B cell (primary cell): Measurements from ENCODE around the gene PCDHA8. TPM values are rescaled to one million over a fixed set of nuclear protein-coding genes. Genes with fewer than 3 reads are reported as not detected.
"Not testable (repeated sequence)": the region's sequence is repeated elsewhere in the genome, so short reads cannot be mapped to it uniquely, and the experiment has no call there.

Source experiments
- ATAC-seq: fragments of 200-7000 bp; cut with Tn5 transposase; one replicate; pipeline ENCODE4 v1.10.0; 2021; ENCODE audit warnings: low read depth, mild to moderate bottlenecking, moderate number of reproducible peaks, moderate library complexity
- CTCF ChIA-PET: fragments of 350-600 bp; sonication (Branson Sonifier 250); formaldehyde crosslinking; loops from one replicate; lab custom pipeline; 2021; ENCODE audit warnings: antibody characterized with exemption, inconsistent platforms; lab: Charles Lee
- POLR2A ChIA-PET: fragments of 350-600 bp; sonication (Branson Sonifier 250); formaldehyde crosslinking; loops from one replicate; lab custom pipeline; 2021; ENCODE audit warnings: antibody characterized with exemption; lab: Charles Lee
- DNase-seq: peaks from one replicate; pipeline ENCODE4 v3.0.0; 2013
- H2AFZ ChIP-seq: 2 replicates; pipeline ENCODE4 v1.6.1; 2012; ENCODE audit warnings: mild to moderate bottlenecking, low read depth, low read length; ENCODE audit not compliant: insufficient read depth, poor library complexity, severe bottlenecking
- H3K27ac ChIP-seq, 2 donors: 1 replicate in 1 of 2; 2 replicates in 1 of 2; pipeline ENCODE4 v1.5.1; 2012 to 2013; ENCODE audit warnings: low read length in 2 of 2, mild to moderate bottlenecking in 2 of 2, moderate library complexity in 1 of 2
- H3K27me3 ChIP-seq, 4 experiments: fragments of 200-600 bp in 1 of 4; sonication (generic) in 1 of 4; replicated peaks in 1 of 4; 1 replicate in 2 of 4; 2 replicates in 2 of 4; pipeline versions ENCODE4 v1.6.1 to v1.7.0; 2013 to 2016; ENCODE audit warnings: low read length in 3 of 4, mild to moderate bottlenecking in 2 of 4, mixed read lengths in 1 of 4, moderate library complexity in 1 of 4; ENCODE audit not compliant: insufficient read depth in 4 of 4, control insufficient read depth in 3 of 4; ENCODE audit errors: control extremely low read depth in 1 of 4
- H3K36me3 ChIP-seq, 2 experiments: replicated peaks in 1 of 2; 1 replicate in 1 of 2; 2 replicates in 1 of 2; pipeline versions ENCODE4 v1.6.1 to v1.7.1; 2013; ENCODE audit warnings: low read length in 1 of 2; ENCODE audit not compliant: insufficient read depth in 2 of 2, control insufficient read depth in 1 of 2; ENCODE audit errors: control extremely low read depth in 1 of 2, extremely low read depth in 1 of 2
- H3K4me1 ChIP-seq, 2 donors: fragments of 200-600 bp in 1 of 2; sonication (generic) in 1 of 2; 1 replicate in 1 of 2; 2 replicates in 1 of 2; pipeline versions ENCODE4 v1.5.1 to v1.6.1; 2013 to 2017; ENCODE audit warnings: low read length in 2 of 2; ENCODE audit not compliant: control insufficient read depth in 2 of 2, insufficient read depth in 2 of 2
- H3K4me2 ChIP-seq: replicated peaks from 2 replicates; pipeline ENCODE3; 2012; ENCODE audit warnings: mild to moderate bottlenecking, low read depth, low read length; ENCODE audit not compliant: poor library complexity, severe bottlenecking
- H3K4me3 ChIP-seq, 5 experiments: fragments of 200-600 bp in 1 of 5; sonication (generic) in 1 of 5; 1 replicate in 3 of 5; 2 replicates in 2 of 5; pipeline versions ENCODE4 v1.5.1 to v1.7.0; 2011 to 2016; ENCODE audit warnings: low read length in 4 of 5, mild to moderate bottlenecking in 4 of 5, low read depth in 2 of 5, control low read depth in 1 of 5, moderate library complexity in 1 of 5; ENCODE audit not compliant: insufficient read depth in 1 of 5; ENCODE audit errors: control extremely low read depth in 1 of 5, extremely low read depth in 1 of 5
- H3K79me2 ChIP-seq: fragments of 200-600 bp; sonication (generic); one replicate; pipeline ENCODE4 v1.6.0; 2016; ENCODE audit warnings: low read length; ENCODE audit not compliant: control insufficient read depth, insufficient read depth
- H3K9ac ChIP-seq: fragments of 200-600 bp; sonication (generic); 2 replicates; pipeline ENCODE4 v1.6.1; 2017; ENCODE audit warnings: mild to moderate bottlenecking, low read length, moderate library complexity
- H3K9me3 ChIP-seq, 3 donors: one replicate each; pipeline versions ENCODE4 v1.6.1 to v1.7.1; 2013; ENCODE audit warnings: low read length in 2 of 3; ENCODE audit not compliant: control insufficient read depth in 2 of 3, insufficient read depth in 1 of 3; ENCODE audit errors: control extremely low read depth in 1 of 3
- H4K20me1 ChIP-seq: 2 replicates; pipeline ENCODE4 v1.6.0; 2012; ENCODE audit warnings: mild to moderate bottlenecking, low read length; ENCODE audit not compliant: insufficient read depth, control insufficient read depth, poor library complexity, severe bottlenecking
- H3K27ac Mint-ChIP-seq: one replicate; pipeline ENCODE4 v1.8.0; 2021; ENCODE audit warnings: mixed read lengths
- H3K27me3 Mint-ChIP-seq: one replicate; pipeline ENCODE4 v1.8.0; 2021; ENCODE audit warnings: mixed read lengths
- H3K4me1 Mint-ChIP-seq: one replicate; pipeline ENCODE4 v1.8.0; 2021; ENCODE audit warnings: mixed read lengths
- H3K4me3 Mint-ChIP-seq: one replicate; pipeline ENCODE4 v1.8.0; 2021; ENCODE audit warnings: mixed read lengths
- H3K9me3 Mint-ChIP-seq: one replicate; pipeline ENCODE4 v1.8.0; 2022; ENCODE audit warnings: mixed read lengths; ENCODE audit not compliant: insufficient read depth
- EZH2 ChIP-seq: IDR thresholded peaks from 2 replicates; pipeline ENCODE4 v1.6.1; 2012; ENCODE audit warnings: borderline replicate concordance, low read depth, mild to moderate bottlenecking, moderate library complexity, low read length; ENCODE audit not compliant: insufficient read depth, poor library complexity, severe bottlenecking
- WGBS: methylation state at CpG from one replicate; pipeline ENCODE4 v1.1.5; 2013; ENCODE audit warnings: missing lambda C conversion rate; ENCODE audit not compliant: insufficient coverage; 5-methylcytosine and 5-hydroxymethylcytosine counted together
- intact Hi-C: fragments of 100-400 bp; cut with micrococcal nuclease; formaldehyde crosslinking; loops from one replicate; pipeline ENCODE4 v1.10.0; 2022
- polyA plus RNA-seq: library from polyadenylated mRNA; depleted of rRNA; stranded (reverse); fragments of >200 nt; gene quantifications from 2 replicates; pipeline ENCODE4 v1.2.3, GENCODE V29; 2012
- total RNA-seq, 2 donors: library from RNA; stranded (reverse); fragments of 120-200 nt in 1 of 2; gene quantifications; 1 replicate in 1 of 2; 2 replicates in 1 of 2; pipeline versions ENCODE4 v1.2.3 to v1.2.4, GENCODE V29; 2013 to 2022
- TF ChIP-seq, protein P1 (sequence below): fragments of 200-600 bp; IDR thresholded peaks from one replicate; pipeline ENCODE4 v1.8.0; 2022; ENCODE audit warnings: antibody characterized with exemption, mild to moderate bottlenecking

PCDHA8 gene
- total and polyA plus RNA-seq, 2 donors (not counting 1 experiment from before 2014, with no cell fraction given): not detected

DNA sequence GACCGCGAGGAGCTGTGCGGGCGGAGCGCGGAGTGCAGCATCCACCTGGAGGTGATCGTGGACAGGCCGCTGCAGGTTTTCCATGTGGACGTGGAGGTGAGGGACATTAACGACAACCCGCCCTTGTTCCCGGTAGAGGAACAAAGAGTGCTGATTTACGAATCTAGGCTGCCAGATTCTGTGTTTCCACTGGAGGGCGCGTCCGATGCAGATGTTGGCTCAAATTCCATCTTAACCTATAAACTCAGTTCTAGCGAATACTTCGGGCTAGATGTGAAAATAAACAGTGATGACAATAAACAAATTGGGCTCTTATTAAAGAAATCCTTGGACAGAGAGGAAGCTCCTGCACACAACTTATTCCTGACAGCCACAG lies 12.6 kb upstream of the PCDHA8 start:
- no peaks in the 10 kb centered on the region for H3K79me2 ChIP-seq
- ChIA-PET CTCF (no interaction called here), POLR2A (no interaction called here)
- no peak overlapping the region for H3K9ac ChIP-seq
- no peaks in the 10 kb centered on the region for H3K4me1 Mint-ChIP-seq
- H3K36me3 ChIP-seq: no peaks in the 10 kb centered on the region
- ATAC-seq (no peak), DNase-seq (no peak)
- no peak for TF ChIP-seq EZH2
- TF ChIP-seq, protein P1, sequence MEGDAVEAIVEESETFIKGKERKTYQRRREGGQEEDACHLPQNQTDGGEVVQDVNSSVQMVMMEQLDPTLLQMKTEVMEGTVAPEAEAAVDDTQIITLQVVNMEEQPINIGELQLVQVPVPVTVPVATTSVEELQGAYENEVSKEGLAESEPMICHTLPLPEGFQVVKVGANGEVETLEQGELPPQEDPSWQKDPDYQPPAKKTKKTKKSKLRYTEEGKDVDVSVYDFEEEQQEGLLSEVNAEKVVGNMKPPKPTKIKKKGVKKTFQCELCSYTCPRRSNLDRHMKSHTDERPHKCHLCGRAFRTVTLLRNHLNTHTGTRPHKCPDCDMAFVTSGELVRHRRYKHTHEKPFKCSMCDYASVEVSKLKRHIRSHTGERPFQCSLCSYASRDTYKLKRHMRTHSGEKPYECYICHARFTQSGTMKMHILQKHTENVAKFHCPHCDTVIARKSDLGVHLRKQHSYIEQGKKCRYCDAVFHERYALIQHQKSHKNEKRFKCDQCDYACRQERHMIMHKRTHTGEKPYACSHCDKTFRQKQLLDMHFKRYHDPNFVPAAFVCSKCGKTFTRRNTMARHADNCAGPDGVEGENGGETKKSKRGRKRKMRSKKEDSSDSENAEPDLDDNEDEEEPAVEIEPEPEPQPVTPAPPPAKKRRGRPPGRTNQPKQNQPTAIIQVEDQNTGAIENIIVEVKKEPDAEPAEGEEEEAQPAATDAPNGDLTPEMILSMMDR: no peak
- H3K27me3 ChIP-seq: peaks cover 0 to 16% (median 6%) of the 10 kb centered on the region in 4 experiments
- no peaks in the 10 kb centered on the region for H3K4me1 ChIP-seq
- no peak overlapping the region for H2AFZ ChIP-seq
- H3K27me3 Mint-ChIP-seq: peaks cover 26% of the 10 kb centered on the region
- H3K4me2 ChIP-seq: no peak overlapping the region
- peaks cover 7% of the 10 kb centered on the region for H3K9me3 Mint-ChIP-seq
- no peak overlapping the region for H3K4me3 ChIP-seq
- intact Hi-C loops: no loop called here
- WGBS: 38% methylated on average over 12 of the region's 18 CpGs
- H3K27ac ChIP-seq: no peak overlapping the region
- no peaks in the 10 kb centered on the region for H4K20me1 ChIP-seq
- H3K4me3 Mint-ChIP-seq: no peak overlapping the region
- no peak overlapping the region for H3K27ac Mint-ChIP-seq
- H3K9me3 ChIP-seq: peaks cover 0 to 30% (median 2%) of the 10 kb centered on the region in 3 donors

DNA sequence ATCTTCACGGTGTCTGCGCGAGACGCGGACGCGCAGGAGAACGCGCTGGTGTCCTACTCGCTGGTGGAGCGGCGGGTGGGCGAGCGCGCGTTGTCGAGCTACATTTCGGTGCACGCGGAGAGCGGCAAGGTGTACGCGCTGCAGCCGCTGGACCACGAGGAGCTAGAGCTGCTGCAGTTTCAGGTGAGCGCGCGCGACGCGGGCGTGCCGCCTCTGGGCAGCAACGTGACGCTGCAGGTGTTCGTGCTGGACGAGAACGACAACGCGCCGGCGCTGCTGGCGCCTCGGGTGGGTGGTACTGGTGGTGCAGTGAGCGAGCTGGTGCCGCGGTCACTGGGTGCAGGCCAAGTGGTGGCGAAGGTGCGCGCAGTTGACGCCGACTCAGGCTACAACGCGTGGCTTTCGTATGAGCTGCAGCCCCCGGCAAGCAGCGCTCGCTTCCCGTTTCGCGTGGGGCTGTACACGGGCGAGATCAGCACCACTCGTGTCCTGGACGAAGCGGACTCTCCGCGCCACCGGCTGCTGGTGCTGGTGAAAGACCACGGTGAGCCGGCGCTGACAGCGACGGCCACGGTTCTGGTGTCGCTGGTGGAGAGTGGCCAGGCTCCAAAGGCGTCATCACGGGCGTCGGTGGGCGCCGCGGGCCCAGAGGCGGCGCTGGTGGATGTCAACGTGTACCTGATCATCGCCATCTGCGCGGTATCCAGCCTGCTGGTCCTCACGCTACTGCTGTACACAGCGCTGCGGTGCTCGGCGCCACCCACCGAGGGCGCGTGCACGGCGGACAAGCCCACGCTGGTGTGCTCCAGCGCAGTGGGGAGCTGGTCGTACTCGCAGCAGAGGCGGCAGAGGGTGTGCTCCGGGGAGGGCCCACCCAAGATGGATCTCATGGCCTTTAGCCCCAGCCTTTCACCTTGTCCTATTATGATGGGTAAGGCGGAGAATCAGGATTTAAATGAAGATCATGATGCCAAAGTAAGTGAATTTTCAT lies 11.2 kb upstream of the PCDHA8 start:
- ATAC-seq, CTCF ChIA-PET, H3K4me1 Mint-ChIP-seq, intact Hi-C loops, POLR2A ChIA-PET, H3K36me3 ChIP-seq, H3K27ac Mint-ChIP-seq, H3K9me3 Mint-ChIP-seq, DNase-seq, H3K4me2 ChIP-seq, H3K27ac ChIP-seq, H4K20me1 ChIP-seq, H2AFZ ChIP-seq, H3K4me3 Mint-ChIP-seq, H3K9ac ChIP-seq, H3K79me2 ChIP-seq, H3K4me1 ChIP-seq, H3K4me3 ChIP-seq: not testable (repeated sequence)
- 62% methylated on average over 93 of the region's 106 CpGs for WGBS
- H3K27me3 Mint-ChIP-seq: peaks cover 33% of the 10 kb centered on the region
- Histone ChIP-seq H3K9me3 (peaks cover 0 to 30% (median 0%) of the 10 kb centered on the region in 3 donors), H3K27me3 (peaks cover 0 to 16% (median 8%) of the 10 kb centered on the region in 4 experiments)
